GM18858 (cell line): ENCODE measurements around the gene PIGBOS1.
"Not testable (repeated sequence)": the region's sequence is repeated elsewhere in the genome, so short reads cannot be mapped to it uniquely, and the experiment has no call there.

ENCODE experiments used
- ATAC-seq: cut with Tn5 transposase; IDR thresholded peaks from one replicate; pipeline ENCODE4 v1.9.1; 2021; ENCODE audit not compliant: unreplicated experiment

Gene PIGBOS1

GRCh38 chr15:55297315-55297714 lies 21.6 kb downstream of the PIGBOS1 start:
- no peak for ATAC-seq

GRCh38 chr15:55290528-55291057 lies 28.3 kb downstream of the PIGBOS1 start:
- ATAC-seq, result peak; percentile 59

- peak; percentile 56 for ATAC-seq
Observed at GRCh38 chr15:55289746-55290527, 29.0 kb downstream of the PIGBOS1 start, which contains the start of gene RAB27A. Gene RAB27A (minus strand): TSS chr15:55289813. CDS start chr15:55234934, 54,879 bp downstream.

GRCh38 chr15:55289011-55289745 lies 29.7 kb downstream of the PIGBOS1 start:
- peak; percentile 21 for ATAC-seq

- ATAC-seq, result no peak
Observed at GRCh38 chr15:55288006-55288717, 30.8 kb downstream of the PIGBOS1 start.

- ATAC-seq, result not testable (repeated sequence)
Observed at GRCh38 chr15:55286442-55287189, 32.3 kb downstream of the PIGBOS1 start.

- ATAC-seq, result no peak
Observed at GRCh38 chr15:55284426-55284825, 34.5 kb downstream of the PIGBOS1 start.

- ATAC-seq, result no peak
Observed at GRCh38 chr15:55283379-55284147, 35.4 kb downstream of the PIGBOS1 start.

- ATAC-seq, result no peak
Observed at GRCh38 chr15:55282284-55282833, 36.6 kb downstream of the PIGBOS1 start.

GRCh38 chr15:55281517-55282228 lies 37.2 kb downstream of the PIGBOS1 start:
- ATAC-seq, result no peak

GRCh38 chr15:55280589-55280988 lies 38.3 kb downstream of the PIGBOS1 start:
- ATAC-seq, result not testable (repeated sequence)

GRCh38 chr15:55279746-55280351 lies 39.1 kb downstream of the PIGBOS1 start:
- peak; percentile 80 for ATAC-seq

- no peak for ATAC-seq
Observed at GRCh38 chr15:55279100-55279745, 39.7 kb downstream of the PIGBOS1 start.

GRCh38 chr15:55277715-55278114 lies 41.2 kb downstream of the PIGBOS1 start:
- ATAC-seq, result no peak

- ATAC-seq, result peak; percentile 56
Observed at GRCh38 chr15:55277116-55277564, 41.8 kb downstream of the PIGBOS1 start.

- ATAC-seq, result no peak
Observed at GRCh38 chr15:55276324-55276723, 42.6 kb downstream of the PIGBOS1 start.

- no peak for ATAC-seq
Observed at GRCh38 chr15:55270291-55270690, 48.6 kb downstream of the PIGBOS1 start.

- no peak for ATAC-seq
Observed at GRCh38 chr15:55268176-55268695, 50.7 kb downstream of the PIGBOS1 start.
